Esophagus squamous epithelium (tissue), 5 donors: ENCODE data around the gene BRPF3. TPM values are rescaled to one million over a fixed set of nuclear protein-coding genes. Genes with fewer than 3 reads are reported as not detected.

ENCODE experiments used
- DNase-seq: peaks from one replicate; lab custom pipeline; 2025; lab: John Stamatoyannopoulos, UW
- H3K27ac ChIP-seq, 4 donors: fragments of 200-600 bp; sonication (generic); one replicate each; pipeline ENCODE4 v1.5.1; 2016 to 2019; ENCODE audit warnings: mild to moderate bottlenecking in 1 of 4
- H3K27me3 ChIP-seq, 4 donors: fragments of 200-600 bp; sonication (generic); 1 replicate in 3 of 4; 2 replicates in 1 of 4; pipeline versions ENCODE4 v1.5.1 to v1.6.0; 2017 to 2021; ENCODE audit warnings: antibody characterized with exemption in 1 of 4
- H3K36me3 ChIP-seq, 3 donors: fragments of 200-600 bp; sonication (generic); one replicate each; pipeline ENCODE4 v1.5.1; 2016 to 2019
- H3K4me1 ChIP-seq, 3 donors: fragments of 200-600 bp; sonication (generic); one replicate each; pipeline ENCODE4 v1.5.1; 2017 to 2019
- H3K4me3 ChIP-seq, 4 donors: fragments of 200-600 bp; sonication (generic); 1 replicate in 3 of 4; 2 replicates in 1 of 4; pipeline ENCODE4 v1.5.1; 2016 to 2019; ENCODE audit warnings: mild to moderate bottlenecking in 2 of 4, moderate library complexity in 1 of 4
- H3K9me3 ChIP-seq, 3 donors: fragments of 200-600 bp; sonication (generic); one replicate each; pipeline ENCODE4 v1.5.1; 2016 to 2019
- CTCF ChIP-seq, 6 experiments: fragments of 450-650 bp in 4 of 6; fragments of 200-600 bp in 2 of 6; sonication (generic) in 2 of 6; IDR thresholded peaks; one replicate each; pipeline ENCODE4 v1.5.1; 2016 to 2019; ENCODE audit warnings: antibody characterized with exemption in 6 of 6, mild to moderate bottlenecking in 4 of 6, moderate library complexity in 4 of 6
- POLR2A ChIP-seq, 4 donors: fragments of 450-650 bp; IDR thresholded peaks; one replicate each; pipeline ENCODE4 v1.6.1; 2017; ENCODE audit warnings: antibody characterized with exemption in 4 of 4, mild to moderate bottlenecking in 4 of 4, moderate library complexity in 3 of 4
- WGBS, 2 donors: methylation state at CpG; one replicate each; pipeline ENCODE4 v1.1.5; 2018; 5-methylcytosine and 5-hydroxymethylcytosine counted together
- intact Hi-C: fragments of 100-400 bp; cut with DNase I; formaldehyde crosslinking; loops from one replicate; pipeline ENCODE4 v1.15.0; 2022
- total RNA-seq, 4 donors: library from RNA; depleted of rRNA; stranded (reverse); fragments of >200 nt; gene quantifications; one replicate each; pipeline ENCODE4 v1.1.0, GENCODE V29; 2016
- donor health status: DM: yes; HTN: yes; CAD: no.

BRPF3 gene
- total RNA-seq, 4 donors from 2014 or later = 6.3 to 16.8 (median 9.9) TPM

- no peak for DNase-seq
- Histone ChIP-seq H3K9me3 (no peaks in the 10 kb centered on the region), H3K27ac (peak overlapping the region in 3 of 4 donors; percentile 97 to 99 (median 97)), H3K27me3 (no peaks in the 10 kb centered on the region), H3K4me1 (peaks cover 17 to 49% (median 18%) of the 10 kb centered on the region in 3 donors), H3K36me3 (peaks cover 0 to 32% (median 20%) of the 10 kb centered on the region in 3 donors), H3K4me3 (peak overlapping the region; percentile 80 to 97 (median 90))
- intact Hi-C loops = loop anchor here (5.0 to 10.0 kb wide), 2 partner anchors 70 to 173 kb away; partner anchors contain the start of genes MAPK14 and SLC26A8
- no peak for TF ChIP-seq CTCF (IDR thresholded peaks at IDR 0.05)
- WGBS, 2 donors = 49% methylated on average over 15 to 16 of the region's 17 CpGs
These were observed 1.2 kb downstream of the BRPF3 start for GRCh38 chr6:36197739-36198221.

GRCh38 chr6:36198986-36199385 lies 2.4 kb downstream of the BRPF3 start:
- no peak overlapping the region for H3K4me3 ChIP-seq
- no peaks in the 10 kb centered on the region for H3K27me3 ChIP-seq
- peaks cover 0 to 44% (median 20%) of the 10 kb centered on the region in 3 donors for H3K36me3 ChIP-seq
- 86 to 100% methylated on average over 1 to 5 of the region's 9 CpGs for WGBS, 2 donors
- no peak for DNase-seq
- intact Hi-C loops = loop anchor here (5.0 to 10.0 kb wide), 2 partner anchors 72 to 174 kb away; partner anchors contain the start of genes MAPK14 and SLC26A8
- peaks cover 18 to 61% (median 18%) of the 10 kb centered on the region in 3 donors for H3K4me1 ChIP-seq
- no peak overlapping the region for H3K27ac ChIP-seq
- TF ChIP-seq CTCF (IDR thresholded peaks at IDR 0.05) (no peak), POLR2A (IDR thresholded peaks at IDR 0.05) (no peak)
- H3K9me3 ChIP-seq = no peaks in the 10 kb centered on the region

- Histone ChIP-seq H3K4me3 (no peak overlapping the region), H3K9me3 (no peaks in the 10 kb centered on the region), H3K4me1 (peaks cover 18 to 68% (median 18%) of the 10 kb centered on the region in 3 donors), H3K36me3 (peaks cover 0 to 58% (median 29%) of the 10 kb centered on the region in 3 donors), H3K27me3 (no peaks in the 10 kb centered on the region), H3K27ac (no peak overlapping the region)
- intact Hi-C loops = no loop called here
- WGBS, 2 donors = 89 to 94% methylated on average over 16 to 19 of the region's 19 CpGs
- TF ChIP-seq CTCF (IDR thresholded peaks at IDR 0.05) (no peak), POLR2A (IDR thresholded peaks at IDR 0.05) (no peak)
- no peak for DNase-seq
These were observed 3.8 kb downstream of the BRPF3 start for GRCh38 chr6:36200154-36200891.

GRCh38 chr6:36200998-36201596 lies 4.6 kb downstream of the BRPF3 start:
- intact Hi-C loops = no loop called here
- Histone ChIP-seq H3K9me3 (no peaks in the 10 kb centered on the region), H3K4me1 (peaks cover 11 to 61% (median 18%) of the 10 kb centered on the region in 3 donors), H3K27me3 (no peaks in the 10 kb centered on the region), H3K4me3 (no peak overlapping the region), H3K36me3 (peaks cover 0 to 65% (median 32%) of the 10 kb centered on the region in 3 donors), H3K27ac (no peak overlapping the region)
- TF ChIP-seq CTCF (IDR thresholded peaks at IDR 0.05) (no peak), POLR2A (IDR thresholded peaks at IDR 0.05) (no peak)
- DNase-seq = no peak
- WGBS, 2 donors = 95 to 100% methylated on average over 5 to 9 of the region's 15 CpGs

- Histone ChIP-seq H3K27ac (no peak overlapping the region), H3K4me1 (peaks cover 11 to 60% (median 18%) of the 10 kb centered on the region in 3 donors), H3K4me3 (no peak overlapping the region), H3K9me3 (no peaks in the 10 kb centered on the region), H3K27me3 (no peaks in the 10 kb centered on the region), H3K36me3 (peaks cover 0 to 70% (median 32%) of the 10 kb centered on the region in 3 donors)
- DNase-seq = no peak
- 41 to 50% methylated on average over 3 of the region's 3 CpGs for WGBS, 2 donors
- no peak for TF ChIP-seq CTCF (IDR thresholded peaks at IDR 0.05)
- TF ChIP-seq POLR2A (IDR thresholded peaks at IDR 0.05) = no peak
- intact Hi-C loops = no loop called here
These were observed 5.1 kb downstream of the BRPF3 start for GRCh38 chr6:36201612-36202011.
